ENCODE results near the gene KCNA5.
A peak's percentile ranks its signal among the peaks of the same experiment; 100 is the strongest.

The KCNA5 gene

GRCh38 chr12:5066251-5066650 is 22.6 kb downstream of the KCNA5 start:
- no peak for ATAC-seq
- Mint-ChIP-seq H3K9me3 (no peaks in the 10 kb centered on the region), H3K27me3 (peaks cover under 1% of the 10 kb centered on the region), H3K4me3 (no peak overlapping the region), H3K36me3 (ENCODE audit: low read depth) (no peaks in the 10 kb centered on the region), H3K27ac (no peak overlapping the region), H3K4me1 (no peaks in the 10 kb centered on the region)
- DNase-seq: no peak

GRCh38 chr12:5068126-5068525 is 24.4 kb downstream of the KCNA5 start:
- H3K4me3 Mint-ChIP-seq: no peak overlapping the region
- DNase-seq: no peak
- H3K4me1 Mint-ChIP-seq: no peaks in the 10 kb centered on the region
- peaks cover under 1% of the 10 kb centered on the region for H3K27me3 Mint-ChIP-seq
- ATAC-seq: no peak
- no peak overlapping the region for H3K27ac Mint-ChIP-seq
- no peaks in the 10 kb centered on the region for H3K9me3 Mint-ChIP-seq
- H3K36me3 Mint-ChIP-seq (ENCODE audit: low read depth): no peaks in the 10 kb centered on the region

GRCh38 chr12:5068619-5069018 is 24.9 kb downstream of the KCNA5 start:
- Mint-ChIP-seq H3K36me3 (ENCODE audit: low read depth) (no peaks in the 10 kb centered on the region), H3K27ac (no peak overlapping the region), H3K4me3 (no peak overlapping the region), H3K4me1 (no peaks in the 10 kb centered on the region), H3K9me3 (no peaks in the 10 kb centered on the region), H3K27me3 (peaks cover 5% of the 10 kb centered on the region)
- DNase-seq (no peak), ATAC-seq (no peak)

- no peaks in the 10 kb centered on the region for H3K9me3 Mint-ChIP-seq
- peaks cover 5% of the 10 kb centered on the region for H3K27me3 Mint-ChIP-seq
- ATAC-seq: no peak
- no peak overlapping the region for H3K4me3 Mint-ChIP-seq
- H3K36me3 Mint-ChIP-seq (ENCODE audit: low read depth): no peaks in the 10 kb centered on the region
- no peak for DNase-seq
- no peak overlapping the region for H3K27ac Mint-ChIP-seq
- H3K4me1 Mint-ChIP-seq: no peaks in the 10 kb centered on the region
Observed at GRCh38 chr12:5070090-5070489, 26.4 kb downstream of the KCNA5 start.

GRCh38 chr12:5071496-5071895 is 27.8 kb downstream of the KCNA5 start:
- Mint-ChIP-seq H3K27me3 (peaks cover 5% of the 10 kb centered on the region), H3K4me1 (no peaks in the 10 kb centered on the region), H3K4me3 (no peak overlapping the region), H3K27ac (no peak overlapping the region), H3K9me3 (no peaks in the 10 kb centered on the region), H3K36me3 (ENCODE audit: low read depth) (no peaks in the 10 kb centered on the region)
- no peak for ATAC-seq
- no peak for DNase-seq

- H3K4me1 Mint-ChIP-seq: no peaks in the 10 kb centered on the region
- no peak overlapping the region for H3K27ac Mint-ChIP-seq
- H3K9me3 Mint-ChIP-seq: no peaks in the 10 kb centered on the region
- peaks cover 5% of the 10 kb centered on the region for H3K27me3 Mint-ChIP-seq
- DNase-seq (no peak), ATAC-seq (no peak)
- no peaks in the 10 kb centered on the region for H3K36me3 Mint-ChIP-seq (ENCODE audit: low read depth)
- H3K4me3 Mint-ChIP-seq: no peak overlapping the region
Observed at GRCh38 chr12:5072311-5072710, 28.6 kb downstream of the KCNA5 start.

GRCh38 chr12:5073054-5073453 is 29.4 kb downstream of the KCNA5 start:
- Mint-ChIP-seq H3K27me3 (peaks cover 5% of the 10 kb centered on the region), H3K9me3 (no peaks in the 10 kb centered on the region), H3K36me3 (ENCODE audit: low read depth) (no peaks in the 10 kb centered on the region), H3K4me1 (no peaks in the 10 kb centered on the region), H3K27ac (no peak overlapping the region), H3K4me3 (no peak overlapping the region)
- DNase-seq (no peak), ATAC-seq (no peak)

- ATAC-seq (no peak), DNase-seq (no peak)
- Mint-ChIP-seq H3K27me3 (peaks cover 5% of the 10 kb centered on the region), H3K9me3 (no peaks in the 10 kb centered on the region), H3K27ac (no peak overlapping the region), H3K4me3 (no peak overlapping the region), H3K4me1 (no peaks in the 10 kb centered on the region), H3K36me3 (ENCODE audit: low read depth) (no peaks in the 10 kb centered on the region)
Observed at GRCh38 chr12:5073853-5074252, 30.2 kb downstream of the KCNA5 start.

- H3K36me3 Mint-ChIP-seq (ENCODE audit: low read depth): no peaks in the 10 kb centered on the region
- no peak for ATAC-seq
- peaks cover 5% of the 10 kb centered on the region for H3K27me3 Mint-ChIP-seq
- no peak overlapping the region for H3K4me3 Mint-ChIP-seq
- no peaks in the 10 kb centered on the region for H3K4me1 Mint-ChIP-seq
- H3K27ac Mint-ChIP-seq: no peak overlapping the region
- DNase-seq: no peak
- no peaks in the 10 kb centered on the region for H3K9me3 Mint-ChIP-seq
Observed at GRCh38 chr12:5076761-5077160, 33.1 kb downstream of the KCNA5 start.

- Mint-ChIP-seq H3K27me3 (peaks cover 2% of the 10 kb centered on the region), H3K4me3 (no peak overlapping the region), H3K36me3 (ENCODE audit: low read depth) (no peaks in the 10 kb centered on the region), H3K4me1 (no peaks in the 10 kb centered on the region), H3K9me3 (no peaks in the 10 kb centered on the region), H3K27ac (no peak overlapping the region)
- DNase-seq: no peak
- no peak for ATAC-seq
Observed at GRCh38 chr12:5078423-5078822, 34.7 kb downstream of the KCNA5 start.

- no peak for ATAC-seq
- H3K9me3 Mint-ChIP-seq: no peaks in the 10 kb centered on the region
- no peak for DNase-seq
- H3K36me3 Mint-ChIP-seq (ENCODE audit: low read depth): no peaks in the 10 kb centered on the region
- H3K27me3 Mint-ChIP-seq: no peaks in the 10 kb centered on the region
- no peak overlapping the region for H3K4me3 Mint-ChIP-seq
- no peaks in the 10 kb centered on the region for H3K4me1 Mint-ChIP-seq
- no peak overlapping the region for H3K27ac Mint-ChIP-seq
Observed at GRCh38 chr12:5081016-5081415, 37.3 kb downstream of the KCNA5 start.

GRCh38 chr12:5083955-5084849 is 40.5 kb downstream of the KCNA5 start:
- Mint-ChIP-seq H3K27ac (no peak overlapping the region), H3K36me3 (ENCODE audit: low read depth) (no peaks in the 10 kb centered on the region), H3K4me1 (no peaks in the 10 kb centered on the region), H3K9me3 (no peaks in the 10 kb centered on the region), H3K4me3 (no peak overlapping the region), H3K27me3 (no peaks in the 10 kb centered on the region)
- no peak for ATAC-seq
- DNase-seq: peak; percentile 7

GRCh38 chr12:5085896-5086295 is 42.2 kb downstream of the KCNA5 start:
- no peaks in the 10 kb centered on the region for H3K4me1 Mint-ChIP-seq
- ATAC-seq: no peak
- H3K27ac Mint-ChIP-seq: no peak overlapping the region
- H3K27me3 Mint-ChIP-seq: no peaks in the 10 kb centered on the region
- DNase-seq: no peak
- H3K36me3 Mint-ChIP-seq (ENCODE audit: low read depth): no peaks in the 10 kb centered on the region
- H3K4me3 Mint-ChIP-seq: no peak overlapping the region
- no peaks in the 10 kb centered on the region for H3K9me3 Mint-ChIP-seq

- Mint-ChIP-seq H3K27ac (no peak overlapping the region), H3K27me3 (no peaks in the 10 kb centered on the region), H3K9me3 (no peaks in the 10 kb centered on the region), H3K4me1 (no peaks in the 10 kb centered on the region), H3K4me3 (no peak overlapping the region), H3K36me3 (ENCODE audit: low read depth) (no peaks in the 10 kb centered on the region)
- DNase-seq: no peak
- no peak for ATAC-seq
Observed at GRCh38 chr12:5087831-5088554, 44.3 kb downstream of the KCNA5 start.

- no peak overlapping the region for H3K27ac Mint-ChIP-seq
- no peaks in the 10 kb centered on the region for H3K4me1 Mint-ChIP-seq
- DNase-seq (no peak), ATAC-seq (peak; percentile 17)
- no peaks in the 10 kb centered on the region for H3K9me3 Mint-ChIP-seq
- no peaks in the 10 kb centered on the region for H3K27me3 Mint-ChIP-seq
- H3K36me3 Mint-ChIP-seq (ENCODE audit: low read depth): no peaks in the 10 kb centered on the region
- no peak overlapping the region for H3K4me3 Mint-ChIP-seq
Observed at GRCh38 chr12:5088586-5089264, 45.0 kb downstream of the KCNA5 start.

Measured in activated naive CD8-positive, alpha-beta T cell treated with anti-CD3 and anti-CD28 coated beads, Interleukin-2, amount 50 U/mL, for 24 hours (primary cell).